IPS DF 4.7 (cell line): ENCODE data around the gene NFIX.

ENCODE experiments used
- DNase-seq: peaks from one replicate; pipeline ENCODE4 v3.0.0-alpha.2; 2013; ENCODE audit warnings: low spot score; ENCODE audit errors: extremely low read depth

Gene NFIX

GRCh38 chr19:13091400-13092157 lies 96.3 kb downstream of the NFIX start:
- DNase-seq, result no peak

GRCh38 chr19:13092158-13092543 lies 96.9 kb downstream of the NFIX start:
- DNase-seq, result no peak

- DNase-seq, result no peak
These were observed 97.4 kb downstream of the NFIX start for GRCh38 chr19:13092606-13093235.

GRCh38 chr19:13093407-13094105 lies 98.3 kb downstream of the NFIX start:
- DNase-seq, result no peak

GRCh38 chr19:13094106-13094504 lies 98.8 kb downstream of the NFIX start:
- no peak for DNase-seq

GRCh38 chr19:13094771-13095392 lies 99.6 kb downstream of the NFIX start:
- DNase-seq, result no peak

GRCh38 chr19:13095393-13095784 lies 100.1 kb downstream of the NFIX start:
- DNase-seq, result no peak

- no peak for DNase-seq
These were observed 101.0 kb downstream of the NFIX start for GRCh38 chr19:13095934-13096927.

- DNase-seq, result no peak
These were observed 101.8 kb downstream of the NFIX start for GRCh38 chr19:13097033-13097462.

- no peak for DNase-seq
These were observed 102.4 kb downstream of the NFIX start for GRCh38 chr19:13097463-13098258.

GRCh38 chr19:13098277-13099072 lies 103.2 kb downstream of the NFIX start:
- no peak for DNase-seq

GRCh38 chr19:13099073-13099999 lies 104.1 kb downstream of the NFIX start:
- DNase-seq, result no peak

- DNase-seq, result no peak
These were observed 104.8 kb downstream of the NFIX start for GRCh38 chr19:13100031-13100588.

- no peak for DNase-seq
These were observed 105.7 kb downstream of the NFIX start for GRCh38 chr19:13100841-13101589.

- no peak for DNase-seq
These were observed 106.5 kb downstream of the NFIX start for GRCh38 chr19:13101590-13102415.

GRCh38 chr19:13102416-13102665 lies 107.1 kb downstream of the NFIX start:
- DNase-seq, result no peak
